Activated gamma-delta T cell (primary cell): ENCODE results near the gene KRTAP2-3.
"Not testable (repeated sequence)": the region's sequence is repeated elsewhere in the genome, so short reads cannot be mapped to it uniquely, and the experiment has no call there.

Source experiments
- DNase-seq: peaks from one replicate; lab custom pipeline; 2025; lab: John Stamatoyannopoulos, UW

The KRTAP2-3 gene

DNA sequence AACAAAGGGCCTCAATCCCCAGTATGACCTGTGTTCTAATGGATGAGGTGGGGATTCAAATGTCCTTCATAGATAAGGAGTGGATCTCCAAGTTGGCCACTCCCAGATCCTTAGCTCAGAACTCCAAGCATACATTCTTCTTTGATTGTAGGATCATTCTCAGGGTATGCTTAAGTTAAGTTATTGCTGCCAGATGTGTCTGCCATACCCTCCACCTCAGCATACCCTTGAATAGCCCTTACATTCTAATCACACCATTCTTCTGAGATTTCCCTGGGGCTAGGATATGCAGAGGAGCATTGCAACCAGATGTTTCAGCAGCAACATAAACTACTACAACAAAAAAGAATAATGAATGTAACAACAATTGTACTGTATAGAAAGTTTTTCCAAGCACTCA lies 7.4 kb upstream of the KRTAP2-3 start:
- DNase-seq, result no peak

DNA sequence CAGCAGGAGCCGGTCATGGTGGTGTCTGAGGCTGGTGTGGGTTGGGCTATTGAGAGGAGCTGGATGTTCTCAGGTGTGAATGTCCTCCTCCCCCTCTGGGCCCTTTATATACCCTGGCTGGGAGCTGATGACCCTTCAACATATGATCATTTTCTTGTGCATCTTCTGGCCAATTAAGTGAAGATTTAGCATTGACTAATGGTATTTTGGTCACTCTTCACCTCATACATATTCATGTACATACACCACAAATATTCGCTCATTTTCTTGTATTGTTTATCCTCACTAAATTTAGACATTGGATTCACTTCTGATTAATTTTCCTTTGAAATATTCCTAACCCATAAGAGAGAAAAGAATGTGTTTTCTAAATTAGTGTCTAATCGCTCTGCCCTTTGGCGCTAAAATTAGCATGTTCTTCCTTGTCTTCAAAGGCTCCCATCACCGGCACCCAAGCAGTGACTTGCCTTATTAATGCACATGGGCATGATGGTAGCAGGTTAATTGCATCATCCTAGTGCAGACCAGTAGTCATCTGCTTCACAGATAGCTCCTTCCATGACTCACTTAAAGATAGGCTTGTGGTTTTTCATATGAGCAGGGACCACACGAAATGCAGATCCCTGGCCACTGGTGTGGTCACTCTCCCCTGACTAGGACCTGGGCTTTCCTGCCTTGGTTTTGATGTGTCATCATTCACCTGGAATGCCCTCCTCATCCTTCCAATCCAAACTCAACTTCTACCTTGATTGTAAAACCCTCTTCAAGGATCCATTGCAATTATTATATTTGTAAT lies 6.1 kb upstream of the KRTAP2-3 start, which contains the start of gene KRTAP2-4:
Gene KRTAP2-4, minus strand, starts transcription at position 51 of the 796 bp plus-strand sequence. Its CDS starts 34 bp downstream, at position 17.
- no peak for DNase-seq

DNA sequence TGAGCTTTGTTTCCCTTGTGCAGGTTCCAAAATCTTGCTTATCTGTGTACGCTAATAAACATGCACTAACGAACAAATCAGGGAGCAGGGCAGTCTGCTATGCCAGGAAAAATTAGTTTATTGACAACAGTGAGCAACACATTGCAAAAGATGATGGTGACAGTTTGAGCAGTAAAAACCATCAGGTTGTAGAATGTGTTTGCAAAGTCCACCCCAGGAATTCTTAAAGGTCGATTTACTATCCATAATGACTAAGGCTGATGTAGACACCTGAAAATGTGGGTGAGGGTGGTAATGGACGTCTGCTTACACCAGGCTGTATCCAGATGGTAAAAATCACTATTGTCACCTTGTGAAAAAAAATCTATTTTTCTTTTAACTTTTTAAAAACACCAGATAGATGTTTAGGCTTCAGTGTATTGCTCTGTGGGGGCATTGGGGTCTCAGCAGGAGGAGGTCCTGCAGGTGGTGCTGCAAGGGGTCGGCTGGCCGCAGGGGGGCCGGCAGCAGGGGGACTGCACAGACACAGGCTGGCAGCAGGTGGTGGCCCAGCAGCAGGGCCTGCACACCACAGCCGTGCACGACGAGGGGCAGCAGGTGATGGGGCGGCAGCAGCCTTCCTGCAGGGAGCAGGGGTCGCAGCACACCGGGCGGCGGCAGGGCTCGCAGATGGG lies 5.2 kb upstream of the KRTAP2-3 start:
- not testable (repeated sequence) for DNase-seq

DNA sequence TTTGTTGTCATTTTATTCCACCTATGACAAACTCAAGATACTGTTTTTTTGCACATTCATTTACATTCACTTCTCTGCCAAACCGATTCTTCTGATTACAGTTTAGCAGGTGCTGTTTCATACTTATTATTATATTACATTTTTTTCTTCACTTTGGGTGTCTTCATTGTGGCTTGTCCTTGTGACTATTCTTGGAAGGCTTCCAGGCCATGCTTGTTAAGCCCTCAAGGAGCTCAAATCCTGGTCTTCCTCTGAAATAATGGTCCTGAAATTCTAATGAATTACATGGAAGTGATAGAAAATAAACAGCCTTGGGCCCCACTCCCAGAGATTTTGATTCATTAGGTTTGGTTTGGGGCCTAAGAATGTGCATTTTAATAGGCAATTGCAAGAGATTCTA lies 4.4 kb upstream of the KRTAP2-3 start:
- no peak for DNase-seq

DNA sequence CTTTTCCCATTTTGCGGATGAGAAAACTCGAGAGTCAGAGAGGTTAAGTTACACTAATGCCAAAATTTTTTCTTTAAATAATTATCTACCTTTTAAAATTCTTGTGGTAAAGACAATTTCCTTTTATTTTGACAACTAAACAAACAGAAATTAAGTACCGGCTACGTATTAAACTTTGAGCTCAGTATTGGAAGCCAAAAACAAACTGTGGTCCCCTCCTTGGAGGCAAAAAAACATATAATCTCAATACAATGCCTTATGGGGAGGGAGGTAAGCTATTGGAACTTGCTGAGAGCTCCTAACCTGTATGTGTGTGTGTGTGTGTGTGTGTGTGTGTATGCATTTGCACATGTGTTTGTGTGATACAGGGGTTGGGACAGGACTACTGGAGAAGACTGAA lies 3.5 kb upstream of the KRTAP2-3 start:
- no peak for DNase-seq

DNA sequence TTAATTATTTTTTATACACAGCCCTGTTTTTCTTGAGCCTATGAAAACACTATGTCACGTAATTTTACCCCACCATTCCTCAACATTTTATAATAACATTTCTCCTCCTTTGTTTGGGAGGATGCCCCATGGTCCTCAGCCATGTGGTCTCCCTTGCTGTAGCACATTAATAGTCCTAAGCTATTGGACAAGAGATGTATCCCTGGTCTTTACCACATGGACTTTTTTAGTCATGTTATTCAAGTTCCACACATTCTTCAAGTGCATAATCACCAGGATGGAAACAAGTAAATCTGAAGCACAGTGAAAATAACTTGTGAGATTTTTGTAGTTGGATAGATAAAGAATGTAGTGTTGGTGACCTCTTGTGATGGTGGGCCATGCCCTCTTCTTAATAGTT lies 2.0 kb upstream of the KRTAP2-3 start:
- no peak for DNase-seq

DNA sequence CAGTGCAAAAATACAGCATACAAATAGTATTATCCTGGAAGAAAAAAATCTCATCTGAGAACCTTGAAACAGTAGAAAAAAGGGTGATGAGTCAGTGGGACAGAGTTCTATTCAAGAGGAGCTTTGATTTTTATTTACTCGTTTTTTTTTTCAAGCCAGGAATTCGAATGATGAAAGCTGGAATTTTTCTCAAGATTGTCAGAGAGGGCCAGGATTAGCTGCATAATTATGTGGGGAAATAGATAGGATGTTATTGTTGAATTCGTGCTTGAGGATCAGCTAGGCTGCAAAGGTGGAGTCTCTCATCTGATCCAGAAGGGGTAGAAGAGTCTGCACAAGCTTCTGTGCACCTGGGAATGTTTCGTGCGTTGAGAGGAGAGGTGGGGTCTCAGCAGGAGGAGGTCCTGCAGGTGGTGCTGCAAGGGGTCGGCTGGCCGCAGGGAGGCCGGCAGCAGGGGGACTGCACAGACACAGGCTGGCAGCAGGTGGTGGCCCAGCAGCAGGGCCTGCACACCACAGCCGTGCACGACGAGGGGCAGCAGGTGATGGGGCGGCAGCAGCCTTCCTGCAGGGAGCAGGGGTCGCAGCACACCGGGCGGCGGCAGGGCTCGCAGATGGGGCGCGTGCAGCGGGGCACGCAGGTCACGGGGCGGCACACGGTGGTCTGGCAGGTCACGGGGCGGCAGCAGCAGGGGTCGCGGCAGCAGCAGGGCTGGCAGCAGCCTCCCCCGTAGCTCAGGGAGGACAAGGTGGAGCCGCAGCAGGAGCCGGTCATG lies 450 bp downstream of the KRTAP2-3 start:
- not testable (repeated sequence) for DNase-seq

DNA sequence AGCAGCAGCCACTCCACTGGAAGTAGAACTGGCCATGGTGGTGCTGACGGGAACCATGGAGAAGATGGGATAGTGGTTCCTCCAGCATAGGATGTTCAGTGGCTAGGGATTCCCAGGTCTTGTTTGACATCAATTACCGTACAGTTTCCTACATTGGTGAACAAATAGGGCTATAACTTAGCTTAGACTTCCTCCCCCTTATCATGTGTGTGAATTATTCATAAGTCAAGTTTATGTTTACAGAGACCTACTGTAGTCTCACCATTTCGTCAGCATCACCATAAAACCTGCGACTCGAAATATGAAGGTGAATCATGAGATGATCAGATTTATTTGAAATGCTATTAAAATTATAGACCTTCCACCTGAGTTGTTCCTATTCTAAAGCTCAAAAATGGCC lies 1.2 kb downstream of the KRTAP2-3 start:
- no peak for DNase-seq

DNA sequence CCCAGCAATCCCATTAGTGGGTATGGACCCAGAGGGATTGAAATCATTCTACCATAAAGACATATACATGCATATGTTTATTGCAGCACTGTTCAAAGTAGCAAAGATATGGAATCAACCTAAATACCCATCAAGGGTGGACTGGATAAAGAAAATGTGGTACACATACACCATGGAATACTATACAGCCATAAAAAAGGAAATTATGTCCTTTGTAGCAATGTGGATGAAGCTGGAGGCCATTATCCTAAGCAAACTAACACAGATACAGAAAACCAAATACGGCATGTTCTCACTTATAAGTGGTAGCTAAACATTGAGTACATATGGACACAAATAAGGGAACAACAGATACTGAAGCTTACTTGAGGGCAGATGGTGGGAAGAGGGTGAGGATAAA lies 2.4 kb downstream of the KRTAP2-3 start:
- DNase-seq, result no peak

DNA sequence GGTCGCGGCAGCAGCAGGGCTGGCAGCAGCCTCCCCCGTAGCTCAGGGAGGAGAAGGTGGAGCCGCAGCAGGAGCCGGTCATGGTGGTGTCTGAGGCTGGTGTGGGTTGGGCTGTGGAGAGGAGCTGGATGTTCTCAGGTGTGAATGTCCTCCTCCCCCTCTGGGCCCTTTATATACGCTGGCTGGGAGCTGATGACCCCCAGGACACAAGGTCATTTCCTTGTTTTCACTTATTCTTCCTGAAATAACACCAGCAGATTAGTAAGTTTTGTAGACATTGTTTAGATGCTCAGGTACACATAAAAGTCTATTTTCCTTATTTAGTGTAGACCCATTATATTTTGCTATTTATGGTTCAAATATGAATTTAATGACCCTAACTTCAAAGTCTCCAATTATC lies 4.8 kb downstream of the KRTAP2-3 start, which contains the start of gene KRTAP2-2:
Gene KRTAP2-2, minus strand, starts transcription at position 101 of the 400 bp plus-strand sequence. Its CDS starts 19 bp downstream, at position 82.
- DNase-seq, result not testable (repeated sequence)

DNA sequence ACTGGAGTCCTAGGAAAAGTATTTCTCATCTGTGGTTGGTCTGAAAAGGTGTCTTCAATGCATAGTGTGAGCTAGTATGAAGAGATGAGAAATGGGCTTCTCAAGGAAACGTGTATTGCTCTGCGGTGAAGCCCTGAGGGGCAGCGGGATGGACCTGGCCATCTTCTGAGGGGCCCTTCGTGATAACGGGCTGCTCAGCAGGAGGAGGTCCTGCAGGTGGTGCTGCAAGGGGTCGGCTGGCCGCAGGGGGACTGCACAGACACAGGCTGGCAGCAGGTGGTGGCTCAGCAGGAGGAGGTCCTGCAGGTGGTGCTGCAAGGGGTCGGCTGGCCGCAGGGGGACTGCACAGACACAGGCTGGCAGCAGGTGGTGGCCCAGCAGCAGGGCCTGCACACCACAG lies 5.4 kb downstream of the KRTAP2-3 start:
- not testable (repeated sequence) for DNase-seq

DNA sequence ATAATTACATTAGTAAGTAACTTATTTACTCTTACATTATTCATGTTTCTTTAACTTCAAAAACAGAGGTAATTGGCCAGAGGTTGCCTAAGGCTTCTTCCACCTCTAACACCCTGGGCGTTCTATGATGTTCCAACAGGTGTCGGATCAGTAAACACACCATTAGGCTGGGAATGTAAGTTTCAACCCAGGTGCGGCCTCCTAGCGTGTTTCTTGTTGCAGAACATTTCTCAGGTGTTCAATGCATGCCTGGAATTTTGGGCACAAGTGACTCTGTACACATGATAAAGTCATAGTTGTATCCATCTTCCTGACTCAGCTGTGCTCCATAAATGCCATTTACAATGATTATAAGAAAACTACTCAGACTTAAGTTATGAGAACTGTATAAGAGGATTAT lies 5.9 kb downstream of the KRTAP2-3 start:
- DNase-seq, result no peak

DNA sequence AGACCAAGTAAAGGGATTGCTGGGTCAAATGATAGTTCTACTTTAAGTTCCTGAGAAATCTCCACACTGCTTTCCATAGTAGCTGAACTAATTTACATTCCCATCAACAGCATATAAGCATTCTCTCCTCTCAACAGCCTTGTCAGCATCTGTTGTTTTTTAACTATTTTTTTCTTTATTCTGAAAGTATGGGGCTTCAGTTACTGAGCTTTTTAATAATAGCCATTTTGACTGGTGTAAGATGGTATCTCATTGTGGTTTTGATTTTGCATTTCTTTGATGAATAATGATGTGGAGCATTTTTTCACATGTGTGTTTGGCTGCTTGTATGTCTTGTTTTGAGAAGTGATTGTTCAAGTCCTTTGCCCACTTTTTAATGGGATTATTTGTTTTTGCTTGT lies 7.3 kb downstream of the KRTAP2-3 start:
- DNase-seq, result no peak

DNA sequence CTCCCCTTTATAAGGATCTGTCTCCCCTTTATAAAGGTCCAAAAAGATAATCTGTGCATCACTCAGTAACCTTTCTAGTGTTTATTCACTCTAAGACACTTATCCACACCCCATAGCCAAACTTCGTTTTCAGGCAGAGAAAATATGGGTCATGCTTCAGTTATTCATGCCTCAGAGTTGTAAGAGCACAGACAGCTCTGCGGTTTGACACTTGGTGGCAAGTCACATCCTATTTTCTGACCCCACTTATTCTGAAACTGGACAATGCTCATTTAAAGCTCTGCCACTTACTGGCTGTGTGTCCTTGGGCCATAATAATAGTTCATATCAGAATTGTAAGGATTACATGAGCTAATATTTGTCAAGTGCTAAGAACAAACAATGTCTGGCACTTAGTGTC lies 10.8 kb downstream of the KRTAP2-3 start:
- DNase-seq, result no peak

DNA sequence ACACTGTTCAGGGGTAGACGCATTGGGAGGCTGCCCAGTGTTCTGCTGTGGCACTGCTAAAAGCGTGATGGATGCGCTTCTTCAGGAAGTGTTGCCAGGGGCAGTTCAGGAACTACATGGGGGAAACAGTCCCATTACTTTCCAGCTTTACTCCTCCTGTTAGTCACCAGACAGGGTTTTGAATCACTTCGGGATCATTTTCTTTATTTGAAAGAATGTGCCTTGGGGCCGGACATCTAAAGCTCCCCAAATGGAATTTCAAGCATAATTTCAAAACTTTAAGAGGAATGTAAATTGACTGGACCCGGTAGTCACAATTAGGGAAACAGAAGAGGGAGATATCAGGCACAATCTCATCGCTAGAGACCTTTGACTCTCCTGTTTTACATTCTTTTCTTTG lies 11.5 kb downstream of the KRTAP2-3 start:
- no peak for DNase-seq

DNA sequence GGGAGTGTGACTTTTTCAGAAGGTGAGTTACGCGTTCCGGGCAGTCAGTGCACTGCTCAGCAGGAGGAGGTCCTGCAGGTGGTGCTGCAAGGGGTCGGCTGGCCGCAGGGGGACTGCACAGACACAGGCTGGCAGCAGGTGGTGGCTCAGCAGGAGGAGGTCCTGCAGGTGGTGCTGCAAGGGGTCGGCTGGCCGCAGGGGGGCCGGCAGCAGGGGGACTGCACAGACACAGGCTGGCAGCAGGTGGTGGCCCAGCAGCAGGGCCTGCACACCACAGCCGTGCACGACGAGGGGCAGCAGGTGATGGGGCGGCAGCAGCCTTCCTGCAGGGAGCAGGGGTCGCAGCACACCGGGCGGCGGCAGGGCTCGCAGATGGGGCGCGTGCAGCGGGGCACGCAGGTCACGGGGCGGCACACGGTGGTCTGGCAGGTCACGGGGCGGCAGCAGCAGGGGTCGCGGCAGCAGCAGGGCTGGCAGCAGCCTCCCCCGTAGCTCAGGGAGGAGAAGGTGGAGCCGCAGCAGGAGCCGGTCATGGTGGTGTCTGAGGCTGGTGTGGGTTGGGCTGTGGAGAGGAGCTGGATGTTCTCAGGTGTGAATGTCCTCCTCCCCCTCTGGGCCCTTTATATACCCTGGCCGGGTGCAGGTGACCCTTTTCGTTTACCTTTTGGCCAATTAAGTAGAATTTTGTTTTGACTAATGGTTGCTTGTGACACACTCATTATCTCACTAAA lies 13.0 kb downstream of the KRTAP2-3 start, which contains the start of gene KRTAP2-1:
Gene KRTAP2-1, minus strand, starts transcription at position 582 of the 731 bp plus-strand sequence. Its CDS starts 49 bp downstream, at position 533.
- not testable (repeated sequence) for DNase-seq

DNA sequence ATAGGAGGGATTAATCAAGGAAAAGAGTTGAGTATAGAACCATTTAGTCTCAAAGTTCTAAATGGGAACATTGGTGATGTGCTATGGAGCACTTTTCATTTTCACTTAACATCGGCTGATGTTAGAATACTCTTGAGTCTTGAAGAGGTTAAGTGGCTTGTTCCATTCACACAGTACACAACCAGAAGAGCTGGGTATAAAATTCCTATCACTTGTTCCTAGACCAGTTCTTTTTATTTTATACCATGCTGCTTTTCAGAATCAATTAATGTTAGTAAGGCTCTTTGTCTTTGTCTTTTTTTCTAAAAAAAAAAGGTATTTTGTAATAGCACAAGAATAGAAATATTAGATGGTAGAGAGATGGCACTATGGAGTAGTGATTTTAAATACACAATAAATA lies 17.0 kb downstream of the KRTAP2-3 start:
- DNase-seq, result no peak

DNA sequence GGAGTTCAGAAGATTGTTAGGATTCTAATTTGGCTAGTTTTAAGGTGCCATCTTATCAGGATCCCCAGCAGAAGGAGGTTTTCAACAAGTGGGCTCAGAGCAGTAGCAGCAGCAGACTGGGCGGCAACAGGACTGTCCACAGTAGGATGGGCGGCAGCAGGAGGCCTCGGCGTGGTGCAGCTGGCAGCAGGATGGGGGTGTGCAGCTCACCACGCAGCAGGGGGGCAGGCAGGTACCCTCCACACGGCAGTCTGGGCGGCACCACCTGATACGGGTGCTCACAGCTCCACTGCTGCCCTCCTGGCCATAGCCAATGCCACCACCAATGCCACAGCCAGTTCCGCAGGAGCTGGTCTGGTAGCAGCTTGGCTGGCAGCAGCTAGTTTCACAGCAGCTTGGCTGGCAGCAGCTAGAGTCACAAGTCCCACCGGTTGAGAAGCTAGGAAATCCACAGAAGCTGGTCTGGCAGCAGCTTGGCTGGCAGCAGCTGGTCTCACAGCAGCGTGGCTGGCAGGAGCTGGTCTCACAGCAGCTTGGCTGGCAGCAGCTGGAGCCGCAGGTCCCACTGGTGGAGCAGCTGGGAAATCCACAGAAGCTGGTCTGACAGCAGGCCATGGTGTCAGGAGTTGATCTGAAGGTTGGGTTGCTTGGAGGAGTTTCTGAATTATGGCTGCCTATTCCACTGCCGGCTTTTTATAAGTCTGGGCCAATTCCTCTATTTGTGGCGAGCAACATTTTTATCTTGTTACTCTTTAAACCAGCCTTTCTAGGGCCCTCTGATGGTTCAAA lies 18.9 kb downstream of the KRTAP2-3 start, which contains the start of gene KRTAP1-1:
Gene KRTAP1-1, minus strand, starts transcription at position 668 of the 789 bp plus-strand sequence. Its CDS starts 53 bp downstream, at position 615.
- DNase-seq, result not testable (repeated sequence)

DNA sequence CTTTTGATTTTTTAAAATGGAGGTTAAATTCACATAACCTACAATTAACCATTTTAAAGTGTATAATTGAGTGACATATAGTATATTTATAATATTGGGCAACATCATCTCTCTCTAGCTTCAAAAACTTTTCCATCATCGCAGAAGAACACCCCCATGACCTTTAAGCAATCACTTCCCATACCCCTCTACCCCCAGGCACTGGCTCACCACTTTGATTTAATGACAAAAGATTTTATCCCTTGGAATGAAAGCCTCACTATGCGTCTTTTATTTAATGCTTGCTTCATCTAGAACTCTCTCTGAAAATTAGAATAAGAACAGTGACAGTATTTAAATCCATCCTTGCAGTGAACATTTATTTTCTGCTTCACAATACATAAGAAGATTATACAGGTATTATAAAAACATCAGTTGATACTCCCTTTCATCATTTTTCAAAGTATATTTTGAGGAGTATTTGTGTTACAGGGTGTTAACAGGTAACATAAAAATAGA lies 22.0 kb downstream of the KRTAP2-3 start:
- no peak for DNase-seq

DNA sequence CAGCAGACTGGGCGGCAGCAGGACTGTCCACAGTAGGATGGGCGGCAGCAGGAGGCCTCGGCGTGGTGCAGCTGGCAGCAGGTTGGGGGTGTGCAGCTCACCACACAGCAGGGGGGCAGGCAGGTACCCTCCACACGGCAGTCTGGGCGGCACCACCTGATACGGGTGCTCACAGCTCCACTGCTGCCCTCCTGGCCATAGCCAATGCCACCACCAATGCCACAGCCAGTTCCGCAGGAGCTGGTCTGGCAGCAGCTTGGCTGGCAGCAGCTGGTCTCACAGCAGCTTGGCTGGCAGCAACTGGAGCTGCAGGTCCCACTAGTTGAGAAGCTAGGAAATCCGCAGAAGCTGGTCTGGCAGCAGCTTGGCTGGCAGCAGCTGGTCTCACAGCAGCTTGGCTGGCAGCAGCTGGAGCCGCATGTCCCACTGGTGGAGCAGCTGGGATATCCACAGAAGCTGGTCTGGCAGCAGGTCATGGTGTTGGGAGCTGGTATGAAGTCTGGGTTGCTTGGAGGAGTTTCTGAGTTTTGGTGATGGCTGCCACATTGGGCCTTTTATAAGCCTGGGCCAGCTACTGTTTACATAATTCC lies 25.5 kb downstream of the KRTAP2-3 start, which contains the start of gene KRTAP1-3:
Gene KRTAP1-3, minus strand, starts transcription at position 529 of the 590 bp plus-strand sequence. Its CDS starts 53 bp downstream, at position 476.
- not testable (repeated sequence) for DNase-seq
